ENCODE results near the gene SCAI.
"Not testable (repeated sequence)": the region's sequence is repeated elsewhere in the genome, so short reads cannot be mapped to it uniquely, and the experiment has no call there.

The SCAI gene

DNA sequence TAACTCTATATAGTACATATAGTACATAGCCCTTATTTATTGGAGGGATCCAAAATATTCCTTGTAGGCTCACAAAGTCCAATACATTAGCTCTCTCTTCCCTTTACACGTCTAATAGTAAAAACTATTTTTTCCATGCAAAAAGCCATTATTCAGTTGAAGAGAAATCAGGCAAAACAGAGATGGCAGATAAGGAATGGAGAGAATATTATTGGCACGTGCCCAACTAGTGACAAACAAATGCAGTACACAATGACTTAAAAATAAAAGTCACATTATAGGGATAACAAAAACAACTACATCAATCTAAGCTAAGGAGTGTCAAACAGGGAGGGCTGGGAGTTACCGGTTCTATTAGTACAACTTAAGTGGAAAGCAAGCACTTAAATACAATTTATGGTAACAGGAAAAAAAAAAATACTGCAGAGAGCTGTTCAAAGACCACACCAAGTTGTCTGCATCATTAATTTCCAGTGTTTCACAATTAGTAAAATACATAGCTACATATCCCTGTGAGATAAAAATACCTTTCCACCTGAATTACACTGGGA lies 4.1 kb upstream of the SCAI start:
- no peak for DNase-seq

DNA sequence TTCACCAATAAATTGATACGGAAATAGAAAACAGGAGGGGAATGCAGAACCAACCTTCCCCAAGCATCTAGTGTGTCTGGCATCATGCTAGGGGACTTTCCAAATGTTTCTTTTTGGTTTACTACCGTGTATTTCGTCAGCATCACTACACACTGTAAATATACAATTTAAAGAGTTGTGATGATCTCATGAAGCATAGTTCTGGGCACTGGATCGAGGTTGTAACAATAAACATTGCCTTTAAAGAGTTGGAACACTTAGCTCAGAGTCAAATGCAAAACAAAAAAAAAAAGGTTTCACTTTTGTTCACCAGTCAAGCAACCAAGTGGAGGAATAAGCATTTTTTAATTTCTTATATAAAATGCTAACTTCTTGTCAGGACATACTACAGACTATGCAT lies 2.9 kb upstream of the SCAI start:
- DNase-seq, result no peak

DNA sequence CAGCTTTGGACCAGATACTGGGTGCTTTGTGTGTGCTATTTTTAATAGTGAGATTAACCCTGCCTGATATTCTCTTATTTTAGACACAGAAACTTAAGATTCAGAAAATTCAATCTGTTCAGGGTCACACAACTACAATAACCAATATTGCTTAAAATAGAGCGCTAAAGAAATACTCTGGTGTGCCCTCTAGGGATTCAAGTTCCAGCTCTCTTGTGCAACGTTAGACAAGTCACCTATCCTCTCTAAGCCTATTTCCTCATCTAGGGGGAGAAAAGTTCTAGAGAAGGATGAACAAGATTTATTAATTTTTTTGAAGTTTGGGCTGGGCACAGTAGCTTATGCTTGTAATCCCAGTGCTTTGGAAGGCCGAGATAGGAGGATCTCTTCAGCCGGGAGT lies 2.1 kb upstream of the SCAI start:
- DNase-seq, result no peak

DNA sequence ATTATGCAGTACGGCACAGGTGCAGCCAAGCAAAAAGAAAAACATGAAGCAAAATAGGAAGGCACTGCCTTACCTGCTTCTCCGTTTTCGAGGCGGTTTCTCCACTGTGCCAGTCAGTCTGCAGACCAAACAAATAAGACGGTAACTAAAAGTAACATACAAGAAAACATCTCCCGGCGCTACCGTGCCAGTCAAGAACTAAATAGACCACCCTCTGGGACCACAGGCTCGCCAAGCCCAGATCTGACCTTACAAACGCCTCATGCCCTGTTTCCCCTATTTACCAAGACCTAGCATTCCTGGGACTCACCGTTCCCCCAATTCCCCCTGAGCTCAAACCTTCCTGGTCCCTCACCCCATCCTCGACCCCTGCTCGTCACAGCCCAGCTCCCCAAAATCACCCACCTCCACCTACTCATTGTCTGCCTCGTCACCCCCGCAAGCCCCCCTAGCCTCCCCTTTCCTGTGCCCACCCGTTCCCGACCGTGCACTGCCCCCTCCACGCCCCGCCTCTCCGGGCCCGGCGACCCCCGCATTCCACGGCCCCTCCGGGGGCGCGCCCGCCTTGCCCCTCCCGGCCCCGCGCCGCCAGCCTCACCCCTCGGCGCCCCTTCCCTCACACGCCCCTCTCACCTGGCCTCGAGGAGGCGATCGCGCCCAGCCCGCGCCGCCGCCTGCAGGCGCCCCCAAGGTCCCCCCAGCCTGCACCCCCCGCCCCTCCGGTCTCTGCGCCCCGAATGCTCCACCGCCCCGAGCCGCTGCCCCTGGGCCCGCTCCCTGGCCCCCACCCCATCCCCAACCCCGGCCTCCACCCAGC lies 560 bp downstream of the SCAI start:
- peak; percentile 14 for DNase-seq

DNA sequence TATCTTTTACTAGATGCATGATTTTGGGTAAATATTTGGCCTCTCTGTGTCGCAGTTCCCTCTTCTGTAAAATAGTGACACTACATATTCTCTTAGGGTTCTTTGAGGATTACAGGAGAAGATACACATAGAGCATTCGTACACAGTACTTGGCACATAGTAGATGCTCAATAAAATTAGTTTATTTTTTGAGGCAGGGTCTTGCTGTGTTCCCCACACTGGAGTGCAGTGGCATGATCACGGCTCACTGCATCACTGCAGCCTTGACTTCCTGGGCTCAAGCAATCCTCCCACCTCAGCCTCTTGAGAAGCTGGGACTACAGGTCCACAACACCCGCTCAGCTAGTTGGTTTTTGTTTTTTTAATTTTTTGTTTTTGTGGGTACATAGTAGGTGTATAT lies 1.6 kb downstream of the SCAI start:
- DNase-seq, result no peak

DNA sequence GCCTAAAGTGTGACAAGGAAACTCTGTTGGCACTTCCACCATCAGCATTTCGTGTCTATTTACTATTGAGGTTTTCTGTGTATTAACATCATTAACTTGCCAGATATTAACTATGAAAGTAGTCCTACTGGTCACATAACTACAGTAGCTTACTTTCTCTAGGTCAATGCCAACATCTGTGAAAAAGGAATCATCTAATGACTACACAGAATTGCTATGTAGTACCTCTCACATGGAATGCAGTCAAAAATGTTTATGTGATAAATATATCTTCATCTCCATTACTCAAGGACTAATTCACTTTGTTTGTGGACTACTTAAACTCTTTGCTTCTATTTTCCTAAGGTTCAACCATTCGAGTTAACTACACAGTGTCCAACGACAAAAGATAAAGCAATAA lies 2.1 kb downstream of the SCAI start:
- DNase-seq, result no peak

DNA sequence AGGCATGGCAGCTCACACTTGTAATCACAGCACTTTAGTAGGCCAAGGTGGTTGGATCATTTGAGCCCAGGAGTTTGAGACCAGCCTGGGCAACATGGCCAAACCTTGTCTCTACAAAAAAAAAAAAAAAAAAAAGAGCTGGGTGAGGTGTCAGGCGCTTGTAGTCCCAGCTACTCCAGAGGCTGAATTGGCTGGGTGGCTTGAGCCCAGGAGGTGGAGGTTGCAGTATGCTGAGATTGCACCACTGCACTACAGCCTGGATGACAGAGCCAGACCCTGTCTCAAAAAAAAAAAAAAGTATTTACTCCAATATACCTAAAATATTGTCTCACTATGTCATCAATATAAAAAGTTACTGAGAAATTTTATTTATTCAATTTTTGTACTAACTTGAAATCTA lies 2.8 kb downstream of the SCAI start:
- no peak for DNase-seq

DNA sequence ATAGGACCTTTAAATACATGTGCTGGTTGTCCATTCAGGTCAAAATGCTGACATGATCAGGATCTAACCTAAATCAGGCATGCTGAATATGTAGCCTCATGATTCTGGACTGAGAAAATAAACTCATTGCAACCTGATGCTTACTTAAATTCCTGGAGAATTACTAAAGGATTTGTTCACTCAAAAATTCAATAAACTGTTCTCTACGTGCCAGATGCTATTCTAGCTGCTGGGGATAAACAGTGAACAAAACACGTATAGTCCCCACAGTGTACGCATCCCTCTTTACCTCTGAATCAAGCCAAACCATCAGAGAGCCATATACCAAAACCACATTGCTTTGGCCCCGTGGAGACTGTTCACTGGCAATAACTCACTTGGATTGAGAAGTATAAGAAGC lies 6.1 kb downstream of the SCAI start:
- DNase-seq, result no peak

DNA sequence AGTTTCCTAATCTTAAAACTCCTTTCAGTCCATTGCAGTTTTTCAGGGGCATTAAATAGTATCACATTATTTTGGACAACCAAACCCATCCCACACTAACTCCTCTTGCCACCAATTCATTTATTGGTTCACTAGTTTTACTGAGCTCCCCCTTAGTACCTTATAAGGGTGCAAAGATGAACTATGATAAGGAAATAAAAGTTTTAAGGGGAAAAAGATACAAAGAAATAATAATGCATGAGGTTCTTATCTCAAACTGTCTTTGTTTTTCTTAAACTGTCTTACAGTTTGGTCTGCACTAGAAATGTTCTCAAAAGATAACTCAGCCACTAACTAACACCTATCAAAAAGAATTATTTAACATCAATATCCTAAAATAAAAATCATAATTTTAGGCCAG lies 8.4 kb downstream of the SCAI start:
- DNase-seq, result no peak

DNA sequence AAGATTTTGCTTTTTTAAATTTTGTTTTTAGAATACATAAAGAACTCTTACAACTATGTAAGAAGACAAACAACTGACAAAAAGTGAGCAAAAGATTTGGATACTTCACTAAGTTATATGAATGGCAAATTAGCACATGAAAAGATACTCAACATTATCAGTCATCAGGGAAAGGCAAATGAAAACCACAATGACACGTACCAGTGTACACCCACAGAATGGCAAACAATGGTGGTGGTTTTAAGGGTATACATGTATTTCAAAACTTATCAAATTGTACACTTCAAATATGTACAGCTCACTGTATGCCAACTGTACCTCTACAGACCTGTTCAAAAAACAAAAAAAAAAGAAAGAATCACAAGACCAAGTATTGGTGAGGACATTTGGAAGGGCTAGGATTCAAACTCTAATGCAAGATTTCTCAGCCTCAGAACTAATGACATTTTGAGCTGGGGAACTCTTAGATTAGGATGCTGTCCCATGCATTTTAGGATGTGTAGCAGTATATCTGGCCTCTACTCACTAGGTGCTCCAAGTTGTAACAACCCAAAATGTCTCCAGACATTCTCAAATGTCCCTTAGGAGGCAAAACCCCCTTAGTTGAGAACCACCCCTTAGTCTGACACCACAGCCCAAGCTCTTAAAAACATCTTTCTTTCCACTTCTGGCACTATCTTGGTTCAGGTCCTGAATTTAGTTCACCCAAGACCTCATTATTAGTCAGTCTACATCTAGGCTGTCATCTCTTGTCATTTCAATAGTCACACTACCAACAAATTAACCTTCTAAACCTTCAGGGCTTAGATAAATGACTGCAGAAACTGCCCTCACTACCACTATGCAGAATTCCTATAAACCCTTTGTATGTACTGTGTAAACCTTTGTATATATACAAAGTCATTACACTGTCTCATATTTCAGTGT lies 9.7 kb downstream of the SCAI start:
- DNase-seq, result no peak

DNA sequence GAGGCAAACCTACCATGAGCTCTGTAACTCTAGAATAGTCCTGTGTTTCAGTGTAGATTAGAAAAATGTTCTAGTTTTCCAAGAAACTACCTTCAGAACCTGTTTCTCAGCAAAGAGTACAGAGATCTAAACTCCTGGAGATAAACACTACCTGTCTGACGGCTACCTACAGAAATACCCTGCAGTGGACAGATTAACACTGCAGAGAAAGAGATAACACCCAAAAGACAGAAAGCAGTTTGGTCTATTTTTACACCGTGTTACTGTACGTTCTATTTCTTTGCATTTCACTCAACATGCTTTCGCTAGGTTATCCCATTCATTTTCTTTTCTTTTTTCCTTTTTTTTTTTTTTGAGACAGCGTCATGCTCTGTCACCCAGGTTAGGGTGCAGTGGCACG lies 11.6 kb downstream of the SCAI start:
- DNase-seq, result no peak

DNA sequence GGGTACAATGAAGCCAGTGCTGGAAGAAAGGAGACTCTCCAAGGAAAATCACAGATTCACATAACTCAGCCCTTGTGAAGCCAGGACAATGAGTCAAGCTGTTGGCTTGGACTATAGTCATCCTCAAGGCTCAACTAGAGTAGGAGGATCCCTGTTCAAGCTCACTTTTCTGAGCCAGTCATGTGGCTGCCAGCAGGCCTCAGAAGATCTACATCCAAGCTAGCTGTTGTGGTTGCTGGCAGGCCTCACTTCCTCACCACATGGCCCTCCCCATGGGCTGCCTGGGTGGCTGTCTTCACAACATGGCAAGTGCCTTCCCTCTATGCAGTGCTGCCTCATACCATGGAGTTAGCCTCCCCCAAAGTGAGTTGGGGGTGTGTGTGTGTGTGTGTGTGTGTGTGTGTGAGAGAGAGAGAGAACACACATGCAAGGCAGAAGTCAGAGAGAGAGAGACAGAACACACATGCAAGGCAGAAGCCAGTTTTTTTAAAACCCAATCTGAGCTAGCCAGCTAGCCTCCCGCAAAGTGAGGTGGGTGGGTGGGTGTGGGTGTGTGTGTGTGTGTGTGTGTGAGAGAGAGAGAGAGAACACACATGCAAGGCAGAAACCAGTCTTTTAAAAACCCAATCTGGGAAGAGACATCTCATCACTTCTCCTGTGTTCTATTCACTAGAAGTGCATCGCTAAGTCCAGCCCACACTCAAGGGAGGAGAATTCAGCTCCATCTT lies 17.1 kb downstream of the SCAI start:
- no peak for DNase-seq

DNA sequence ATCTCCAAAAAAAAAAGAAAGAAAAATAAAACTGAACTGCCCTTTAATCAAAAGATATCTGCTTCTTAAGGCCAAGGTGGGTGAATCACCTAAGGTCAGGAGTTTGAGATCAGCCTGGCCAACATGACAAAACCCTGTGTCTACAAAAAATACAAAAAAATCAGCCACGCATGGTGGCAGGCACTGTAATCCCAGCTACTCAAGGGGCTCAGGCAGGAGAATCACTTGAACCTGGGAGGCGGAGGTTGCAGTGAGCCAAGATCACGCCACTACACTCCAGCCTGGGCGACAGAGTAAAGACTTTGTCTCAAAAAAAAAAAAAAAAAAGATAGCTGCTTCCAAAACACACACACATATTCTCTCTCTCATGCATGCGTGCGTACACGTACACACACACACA lies 17.8 kb downstream of the SCAI start:
- DNase-seq, result no peak

DNA sequence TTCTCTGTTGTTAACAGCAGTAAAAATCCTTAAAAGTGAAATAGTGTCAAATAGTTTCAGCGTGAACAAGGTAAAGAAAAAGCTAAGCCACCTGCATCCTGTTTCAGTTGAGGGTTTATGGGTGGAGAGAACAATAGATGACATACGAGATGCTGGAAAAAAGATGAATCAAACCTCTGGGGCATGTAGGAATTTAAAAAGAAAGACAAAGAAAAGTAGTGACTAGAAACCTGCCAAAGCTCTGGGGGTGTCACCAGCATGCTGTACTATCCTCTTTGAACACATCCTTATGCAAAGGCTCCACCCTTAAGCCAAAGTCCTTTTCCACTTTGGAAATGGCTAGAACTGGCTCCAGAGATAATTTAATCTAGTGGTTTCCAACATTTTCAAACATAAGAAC lies 22.2 kb downstream of the SCAI start:
- peak; percentile 34 for DNase-seq

DNA sequence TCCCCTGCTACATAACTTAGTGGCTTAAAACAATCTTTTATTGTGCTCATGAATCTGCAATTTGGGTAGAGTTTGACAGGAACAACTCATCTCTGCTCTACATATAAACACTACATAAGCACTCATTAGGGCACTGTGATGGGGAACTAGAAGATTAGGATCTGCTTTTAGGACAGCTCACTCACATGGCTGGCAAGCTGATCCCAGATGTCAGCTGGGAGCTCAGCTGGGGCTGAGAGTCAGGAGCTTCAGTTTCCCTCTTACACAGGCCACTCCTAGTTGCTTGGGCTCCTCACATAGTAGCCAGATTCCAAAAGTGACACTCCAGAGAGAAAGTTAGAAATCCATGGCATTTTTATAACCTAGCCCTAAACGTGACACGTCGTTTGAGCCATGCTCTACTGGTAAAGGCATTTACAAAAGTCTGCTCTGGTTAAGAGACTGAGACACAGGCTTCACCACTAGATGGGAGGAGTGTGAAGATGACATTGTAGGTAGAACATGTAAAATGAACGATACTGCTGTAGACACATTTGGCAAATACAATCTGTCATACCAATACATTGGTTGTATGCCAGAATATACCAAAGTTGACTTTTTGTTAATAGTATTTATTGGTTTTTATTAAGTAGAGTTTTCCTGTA lies 23.6 kb downstream of the SCAI start:
- DNase-seq, result no peak

DNA sequence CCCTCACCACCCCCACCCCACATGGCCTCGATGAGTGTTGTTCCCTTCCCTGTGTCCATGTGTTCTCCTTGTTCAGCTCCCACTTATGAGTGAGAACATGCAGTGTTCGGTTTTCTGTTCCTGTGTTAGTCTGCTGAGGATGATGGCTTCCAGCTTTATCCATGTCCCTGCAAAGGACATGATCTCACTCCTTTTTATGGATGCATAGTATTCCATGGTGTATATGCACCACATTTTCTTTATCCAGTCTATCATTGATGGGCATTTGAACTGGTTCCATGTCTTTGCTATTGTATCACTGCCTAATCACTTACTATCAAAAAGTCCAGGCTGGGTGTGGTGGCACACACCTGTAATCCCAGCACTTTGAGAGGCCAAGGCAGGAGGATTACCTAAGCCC lies 24.6 kb downstream of the SCAI start:
- not testable (repeated sequence) for DNase-seq

DNA sequence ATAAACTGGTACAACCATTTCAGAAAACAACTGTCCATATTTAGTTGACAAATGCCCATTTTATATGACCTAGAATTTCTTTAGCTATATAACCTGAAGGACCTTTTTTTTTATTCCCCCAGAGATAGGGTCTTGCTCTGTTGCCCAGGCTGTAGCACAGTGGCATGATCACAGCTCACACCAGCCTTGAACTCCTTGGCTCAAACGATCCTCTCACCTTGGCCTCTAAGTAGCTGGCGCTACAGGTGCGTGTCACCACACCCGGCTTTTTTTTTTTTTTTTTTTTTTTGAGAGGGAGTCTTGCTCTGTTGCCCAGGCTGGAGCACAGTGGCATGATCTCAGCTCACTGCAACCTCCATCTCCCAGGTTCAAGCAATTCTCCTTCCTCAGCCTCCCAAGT lies 28.8 kb downstream of the SCAI start:
- not testable (repeated sequence) for DNase-seq

DNA sequence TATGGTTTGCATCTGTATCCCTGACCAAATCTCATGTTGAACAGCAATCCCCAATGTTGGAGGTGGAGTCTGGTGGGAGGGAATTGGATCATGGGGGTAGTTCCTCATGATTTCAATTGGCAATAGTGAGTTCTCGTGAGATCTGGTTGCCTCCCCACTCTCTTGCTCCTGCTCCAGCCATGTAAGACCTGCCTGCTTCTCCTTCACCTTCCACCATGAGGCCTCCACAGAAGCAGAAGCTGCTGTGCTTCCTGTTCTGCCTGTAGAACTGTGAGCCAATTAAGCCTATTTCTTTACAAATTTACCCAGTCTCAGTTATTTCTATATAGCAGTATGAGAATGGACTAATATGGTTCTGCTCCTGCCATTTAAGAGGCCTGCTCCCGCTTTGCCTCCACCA lies 32.9 kb downstream of the SCAI start:
- DNase-seq, result no peak

DNA sequence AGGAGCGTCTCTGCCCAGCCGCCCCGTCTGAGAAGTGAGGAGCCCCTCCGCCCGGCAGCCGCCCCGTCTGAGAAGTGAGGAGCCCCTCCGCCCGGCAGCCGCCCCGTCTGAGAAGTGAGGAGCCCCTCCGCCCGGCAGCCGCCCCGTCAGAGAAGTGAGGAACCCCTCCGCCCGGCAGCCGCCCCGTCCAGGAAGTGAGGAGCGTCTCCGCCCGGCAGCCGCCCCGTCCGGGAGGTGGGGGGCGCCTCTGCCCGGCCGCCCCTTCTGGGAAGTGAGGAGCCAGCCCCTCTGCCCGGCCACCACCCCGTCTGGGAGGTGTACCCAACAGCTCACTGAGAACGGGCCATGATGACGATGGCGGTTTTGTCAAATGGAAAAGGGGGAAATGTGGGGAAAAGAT lies 34.8 kb downstream of the SCAI start:
- DNase-seq, result not testable (repeated sequence)

DNA sequence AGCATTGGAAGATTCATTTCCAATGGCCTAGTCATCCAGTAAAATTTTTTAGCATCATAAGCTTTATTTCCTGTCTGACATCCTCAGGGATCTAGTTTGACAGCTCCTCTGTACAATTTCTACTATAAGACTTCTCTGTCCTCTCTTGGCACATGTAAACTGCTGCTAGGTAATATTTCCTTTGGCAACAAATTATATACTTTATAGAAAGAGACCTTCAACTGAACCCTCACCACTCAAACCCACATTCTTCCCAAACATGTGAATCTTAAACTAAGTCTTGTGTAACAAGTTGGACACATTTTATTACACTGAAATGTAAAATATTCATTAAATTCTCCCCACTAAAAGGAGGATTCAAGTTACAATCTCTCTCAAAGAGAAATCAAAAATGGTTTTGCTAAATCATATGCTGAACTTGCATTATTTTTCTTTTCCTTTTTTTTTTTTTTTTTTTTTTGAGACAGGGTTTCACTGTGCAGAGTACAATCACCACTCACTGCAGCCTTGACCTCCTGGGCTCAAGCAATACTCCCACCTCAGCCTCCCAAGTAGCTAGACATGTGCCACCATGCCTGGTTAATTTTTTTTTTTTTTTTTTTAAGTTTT lies 36.9 kb downstream of the SCAI start:
- no peak for DNase-seq

DNA sequence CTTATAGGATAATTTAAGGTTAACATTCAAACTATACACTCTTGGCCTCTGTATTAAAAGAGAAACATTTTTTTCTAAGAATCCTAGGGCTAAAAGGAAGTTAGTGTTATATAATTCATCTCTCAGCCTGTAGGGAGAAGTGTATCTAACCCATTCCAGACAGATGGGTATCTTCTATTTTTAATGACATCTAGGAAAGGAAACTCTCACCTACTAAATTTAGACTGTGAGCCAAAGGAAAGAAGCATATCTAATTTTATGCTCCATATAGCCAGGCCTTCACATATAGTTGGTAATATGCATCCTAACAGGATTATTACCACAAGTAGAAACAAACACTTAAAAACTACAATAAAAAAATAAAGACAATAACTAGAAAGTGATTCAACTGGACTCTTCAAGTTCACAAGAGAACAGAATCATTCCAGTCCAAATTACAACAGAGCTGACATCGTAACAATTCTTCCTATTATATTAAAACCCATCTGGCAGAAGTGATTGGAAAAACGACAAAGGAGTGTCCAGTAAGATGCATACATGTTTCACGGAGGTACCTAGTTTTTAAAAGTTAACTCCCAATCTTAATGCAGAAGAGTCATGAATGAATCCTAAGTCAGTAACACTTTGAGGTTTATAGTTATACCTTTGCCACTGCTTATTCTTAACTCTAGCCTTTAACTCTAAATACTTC lies 39.4 kb downstream of the SCAI start:
- no peak for DNase-seq

DNA sequence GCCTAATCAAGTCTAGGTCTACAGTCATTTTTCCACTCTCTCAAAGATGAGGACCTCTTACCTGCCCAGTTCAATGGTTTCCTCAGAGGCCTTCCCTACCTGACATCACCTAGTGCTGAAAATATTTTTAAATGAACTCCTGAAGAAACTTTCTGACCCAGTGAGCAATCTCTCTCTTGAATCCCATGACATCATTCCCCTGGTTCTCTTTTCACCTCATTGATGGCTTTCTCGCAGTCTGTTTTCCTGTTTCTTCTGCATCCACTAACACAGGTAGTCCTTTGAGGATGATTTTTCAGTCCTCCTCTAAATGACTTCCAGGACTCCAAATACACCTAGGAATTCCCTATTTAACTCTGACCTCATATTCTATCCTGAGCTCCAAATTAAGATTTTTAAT lies 40.3 kb downstream of the SCAI start:
- no peak for DNase-seq

Measured in NCI-H146 (cell line).